ENCODE results near the gene CACNA1B. TPM values are rescaled to one million over a fixed set of nuclear protein-coding genes. Genes with fewer than 3 reads are reported as not detected.
"Not testable (repeated sequence)": the region's sequence is repeated elsewhere in the genome, so short reads cannot be mapped to it uniquely, and the experiment has no call there.

Gene CACNA1B
- total RNA-seq, 1 experiment from 2014 or later = not detected

GRCh38 chr9:137879566-137880150 lies 2.1 kb downstream of the CACNA1B start:
- H3K36me3 ChIP-seq = no peaks in the 10 kb centered on the region
- no peak for DNase-seq
- H3K9me3 ChIP-seq = no peaks in the 10 kb centered on the region
- no peak overlapping the region for H3K4me3 ChIP-seq
- H3K27me3 ChIP-seq = peaks cover 3% of the 10 kb centered on the region; the same call in 1 of the 2 replicates

DNA sequence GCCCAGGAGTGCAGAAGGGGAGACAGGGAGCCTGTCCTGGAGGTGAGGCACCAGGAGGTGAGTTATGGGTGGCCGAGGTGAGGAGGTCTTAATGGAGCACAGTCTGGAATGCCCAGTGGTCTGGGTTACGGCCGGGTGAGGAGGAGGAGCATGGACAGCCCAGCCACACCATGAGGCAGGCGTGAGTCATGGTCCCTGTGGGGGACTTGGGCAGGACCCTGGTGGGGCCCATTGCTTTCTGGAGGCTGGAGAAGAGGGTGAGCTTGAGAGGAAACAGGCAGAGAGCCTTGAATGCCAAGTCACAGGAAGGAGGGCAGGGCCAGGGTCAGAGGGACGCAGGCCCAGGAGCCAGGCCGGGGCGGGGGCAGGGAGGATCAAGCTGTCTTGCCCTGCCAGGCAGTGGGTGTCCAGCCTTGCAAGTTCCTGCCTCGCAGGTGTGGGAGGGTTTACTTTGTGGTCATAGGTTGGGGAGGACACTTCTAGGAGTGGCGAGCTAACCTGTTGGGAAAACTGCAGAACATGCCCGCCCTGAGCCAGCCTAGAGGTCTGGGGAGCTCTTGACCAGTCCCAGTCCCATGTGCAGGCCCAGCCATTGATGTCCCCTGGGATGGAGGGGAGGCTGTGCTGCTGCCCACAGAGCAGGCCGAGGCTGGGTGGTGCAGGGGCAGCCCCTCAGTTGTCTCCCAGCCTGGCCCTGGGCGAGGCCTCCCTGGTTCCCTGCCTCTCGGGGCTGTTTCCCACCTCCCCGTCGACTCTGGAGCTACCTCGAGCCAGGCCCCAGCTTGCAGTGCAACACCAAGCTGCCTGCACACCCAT lies 2.8 kb downstream of the CACNA1B start:
- Histone ChIP-seq H3K27me3 (peaks cover 3% of the 10 kb centered on the region; the same call in 1 of the 2 replicates), H3K36me3 (no peaks in the 10 kb centered on the region)
- no peak for DNase-seq

DNA sequence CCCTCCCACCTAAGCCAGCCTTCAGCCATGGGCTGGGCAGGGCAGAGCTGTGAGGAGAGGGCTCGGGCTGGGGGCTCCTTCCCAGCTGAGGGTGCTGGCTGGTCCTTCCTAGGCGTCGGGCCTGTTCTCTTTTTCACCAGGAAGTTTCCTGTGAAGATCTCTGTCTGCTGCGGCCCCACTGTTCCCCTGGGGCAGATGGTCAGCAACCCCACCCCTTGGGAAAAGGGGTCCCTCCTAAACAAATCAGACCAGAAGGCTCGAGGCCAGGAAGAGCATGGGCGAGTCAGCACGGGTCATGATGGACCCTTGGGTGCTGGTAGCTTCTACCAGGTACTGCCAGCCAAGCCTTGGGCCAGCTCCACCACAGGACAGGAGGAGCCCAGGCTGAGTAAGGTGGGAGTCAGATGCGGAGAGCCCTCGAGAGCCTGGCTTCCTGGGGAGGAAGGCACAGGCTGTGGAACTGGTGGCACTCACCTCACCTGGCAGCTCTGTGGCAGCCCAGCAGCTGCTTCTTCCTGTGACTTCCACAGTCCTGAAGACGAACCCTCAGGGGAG lies 3.5 kb downstream of the CACNA1B start:
- Histone ChIP-seq H3K36me3 (no peaks in the 10 kb centered on the region), H3K4me3 (no peak overlapping the region), H3K9me3 (no peaks in the 10 kb centered on the region), H3K27me3 (peaks cover 3% of the 10 kb centered on the region; the same call in 1 of the 2 replicates)
- no peak for DNase-seq

More for the DNA sequence above, 2.8 kb downstream of the CACNA1B start:
- Histone ChIP-seq H3K9me3 (no peaks in the 10 kb centered on the region), H3K4me3 (no peak overlapping the region)

DNA sequence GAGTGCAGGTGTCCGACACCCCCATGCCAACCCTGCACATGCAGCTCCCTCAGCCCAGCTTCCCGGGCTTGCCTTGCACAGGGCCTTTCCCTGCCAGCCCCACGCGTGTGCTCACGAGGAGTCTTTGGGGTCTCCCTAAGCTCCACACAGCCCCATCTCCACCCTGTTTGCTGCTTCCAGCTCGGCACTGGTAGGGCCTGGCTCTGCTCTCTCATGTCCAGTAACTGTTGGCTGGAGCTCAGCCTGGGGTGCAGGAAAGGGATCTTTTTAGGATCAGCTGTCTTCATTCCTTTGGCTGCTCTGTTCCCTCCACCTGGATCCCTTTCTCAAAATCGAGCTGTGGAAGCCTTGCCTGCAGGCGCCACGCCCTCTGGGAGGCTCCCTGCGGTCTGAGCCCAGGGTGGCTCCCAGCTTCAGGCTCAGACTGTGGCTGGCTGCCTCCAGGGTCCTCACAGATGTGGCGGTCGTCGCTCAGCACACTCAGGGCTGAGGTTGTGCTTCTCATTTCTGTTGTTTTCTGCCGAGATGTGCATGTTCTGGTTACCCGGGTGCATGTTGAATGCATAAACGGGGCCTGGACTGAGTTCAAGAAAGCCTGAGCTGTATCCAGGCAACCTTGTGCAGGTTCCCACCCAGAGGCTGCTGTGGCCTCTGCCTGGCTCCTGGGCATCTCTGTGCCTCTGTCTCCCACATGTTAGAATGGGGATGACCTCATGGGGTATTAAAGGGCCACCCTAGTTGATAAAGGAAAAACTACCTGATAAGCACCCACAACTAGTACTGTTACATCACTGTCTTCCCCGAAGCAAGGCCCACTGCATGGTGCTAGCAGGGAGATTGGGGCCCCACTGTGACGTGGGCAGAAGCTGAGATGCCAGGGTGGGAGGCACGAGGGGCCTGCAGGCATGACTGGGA lies 4.3 kb downstream of the CACNA1B start:
- no peak for DNase-seq
- H3K4me3 ChIP-seq = no peak overlapping the region
- peaks cover 3% of the 10 kb centered on the region; the same call in 1 of the 2 replicates for H3K27me3 ChIP-seq
- H3K36me3 ChIP-seq = no peaks in the 10 kb centered on the region
- no peaks in the 10 kb centered on the region for H3K9me3 ChIP-seq

GRCh38 chr9:137882506-137882821 lies 4.9 kb downstream of the CACNA1B start:
- Histone ChIP-seq H3K36me3 (no peaks in the 10 kb centered on the region), H3K27me3 (peaks cover 3% of the 10 kb centered on the region; the same call in 1 of the 2 replicates), H3K4me3 (no peak overlapping the region), H3K9me3 (no peaks in the 10 kb centered on the region)
- DNase-seq = no peak

GRCh38 chr9:137883977-137884376 lies 6.4 kb downstream of the CACNA1B start:
- not testable (repeated sequence) for H3K27me3 ChIP-seq, DNase-seq, H3K36me3 ChIP-seq, H3K4me3 ChIP-seq, H3K9me3 ChIP-seq

- H3K4me3 ChIP-seq, H3K36me3 ChIP-seq, H3K27me3 ChIP-seq, H3K9me3 ChIP-seq, DNase-seq: not testable (repeated sequence)
Measured at GRCh38 chr9:137884547-137884946, 7.0 kb downstream of the CACNA1B start.

- not testable (repeated sequence) for H3K9me3 ChIP-seq, H3K4me3 ChIP-seq, H3K27me3 ChIP-seq, DNase-seq, H3K36me3 ChIP-seq
Measured at GRCh38 chr9:137885121-137885520, 7.5 kb downstream of the CACNA1B start.

DNA sequence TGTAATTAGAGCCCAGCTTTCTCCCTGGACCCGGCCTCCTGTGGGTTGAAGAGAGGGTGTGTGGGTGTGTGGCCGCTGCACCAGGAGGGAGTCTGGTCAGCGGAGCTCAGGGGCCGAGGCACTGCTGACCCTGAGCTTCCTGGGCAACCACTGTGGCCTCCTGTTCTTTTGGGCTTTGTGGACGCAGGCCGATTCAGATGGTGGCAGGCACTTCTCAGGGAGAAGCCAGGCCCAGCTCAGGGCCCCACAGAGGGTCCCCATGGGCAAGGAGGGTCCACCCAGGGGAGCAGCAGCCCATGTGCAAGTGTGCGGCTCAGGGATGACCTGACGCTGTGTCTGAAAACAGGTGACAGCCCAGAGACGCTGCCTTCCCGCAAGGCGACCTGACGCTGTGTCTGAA lies 11.0 kb downstream of the CACNA1B start:
- not testable (repeated sequence) for H3K9me3 ChIP-seq, H3K27me3 ChIP-seq, H3K36me3 ChIP-seq, H3K4me3 ChIP-seq, DNase-seq

GRCh38 chr9:137889966-137890365 lies 12.4 kb downstream of the CACNA1B start:
- not testable (repeated sequence) for H3K9me3 ChIP-seq, H3K27me3 ChIP-seq, DNase-seq, H3K4me3 ChIP-seq, H3K36me3 ChIP-seq

- H3K27me3 ChIP-seq, H3K9me3 ChIP-seq, DNase-seq, H3K4me3 ChIP-seq, H3K36me3 ChIP-seq: not testable (repeated sequence)
Measured at GRCh38 chr9:137890768-137891587, 13.4 kb downstream of the CACNA1B start.

- Histone ChIP-seq H3K9me3 (no peaks in the 10 kb centered on the region), H3K36me3 (no peaks in the 10 kb centered on the region), H3K4me3 (no peak overlapping the region), H3K27me3 (peaks cover 5% of the 10 kb centered on the region)
- DNase-seq = no peak
Measured at GRCh38 chr9:137891588-137892423, 14.2 kb downstream of the CACNA1B start.

DNA sequence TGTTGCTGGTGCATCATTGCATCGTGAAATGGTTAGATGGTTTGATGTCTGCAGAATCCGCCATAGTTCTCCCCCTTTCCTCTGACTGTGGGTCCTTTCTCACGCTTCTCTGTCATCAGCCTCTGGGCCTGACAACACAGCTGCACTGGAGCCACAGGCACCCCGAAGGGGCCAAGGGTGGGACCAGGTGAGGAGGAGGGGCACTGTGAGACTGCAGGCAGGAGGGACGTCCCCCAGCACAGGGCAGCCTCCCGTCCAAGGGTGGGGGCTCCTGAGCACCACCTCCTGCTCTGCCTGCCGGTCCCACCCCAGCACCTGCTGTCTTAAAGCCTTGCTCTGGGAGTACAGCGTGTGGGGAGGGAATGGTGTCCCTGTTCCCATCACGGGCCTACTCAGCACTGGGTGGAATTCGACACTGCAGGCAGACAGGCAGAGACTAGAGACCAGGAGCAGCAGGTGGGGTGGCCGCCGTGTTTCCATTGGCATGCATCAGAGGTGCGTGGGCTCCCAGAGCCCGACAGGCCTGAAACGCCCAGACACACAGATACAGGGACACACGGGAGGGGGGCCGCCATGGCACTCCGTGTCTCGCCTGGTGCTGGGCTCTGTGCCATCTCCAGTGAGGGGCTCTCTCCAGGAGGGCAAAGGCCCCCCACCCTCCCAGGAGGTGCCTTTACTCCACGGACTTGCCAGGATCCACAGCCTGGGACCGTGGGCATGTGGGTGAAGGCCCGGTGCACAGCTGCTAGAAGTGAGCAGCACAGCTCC lies 15.0 kb downstream of the CACNA1B start:
- Histone ChIP-seq H3K4me3 (no peak overlapping the region), H3K27me3 (peaks cover 5% of the 10 kb centered on the region), H3K9me3 (no peaks in the 10 kb centered on the region), H3K36me3 (no peaks in the 10 kb centered on the region)
- no peak for DNase-seq

DNA sequence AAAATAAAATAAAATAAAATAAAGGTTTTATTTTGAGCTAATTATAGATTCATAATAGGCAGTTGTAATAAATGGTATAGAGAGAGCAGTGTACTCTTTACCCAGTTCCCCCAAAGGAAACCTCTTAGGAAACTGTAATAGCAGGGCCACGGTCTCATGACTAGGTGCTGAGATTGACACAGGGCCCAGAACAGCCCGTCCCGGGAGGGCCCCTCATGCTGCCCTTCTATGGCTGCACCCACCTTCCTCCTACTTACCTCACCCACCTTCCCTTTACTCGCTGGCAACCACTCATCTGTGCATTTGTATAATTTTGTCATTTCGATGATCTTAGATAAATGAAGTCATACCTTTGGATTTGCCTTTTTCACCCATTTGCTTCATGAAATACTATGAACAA lies 16.1 kb downstream of the CACNA1B start:
- no peaks in the 10 kb centered on the region for H3K9me3 ChIP-seq
- H3K4me3 ChIP-seq = no peak overlapping the region
- H3K36me3 ChIP-seq = no peaks in the 10 kb centered on the region
- H3K27me3 ChIP-seq = peaks cover 5% of the 10 kb centered on the region
- DNase-seq = no peak
